Measurements from ENCODE around the gene ZFR.

The ZFR gene

DNA sequence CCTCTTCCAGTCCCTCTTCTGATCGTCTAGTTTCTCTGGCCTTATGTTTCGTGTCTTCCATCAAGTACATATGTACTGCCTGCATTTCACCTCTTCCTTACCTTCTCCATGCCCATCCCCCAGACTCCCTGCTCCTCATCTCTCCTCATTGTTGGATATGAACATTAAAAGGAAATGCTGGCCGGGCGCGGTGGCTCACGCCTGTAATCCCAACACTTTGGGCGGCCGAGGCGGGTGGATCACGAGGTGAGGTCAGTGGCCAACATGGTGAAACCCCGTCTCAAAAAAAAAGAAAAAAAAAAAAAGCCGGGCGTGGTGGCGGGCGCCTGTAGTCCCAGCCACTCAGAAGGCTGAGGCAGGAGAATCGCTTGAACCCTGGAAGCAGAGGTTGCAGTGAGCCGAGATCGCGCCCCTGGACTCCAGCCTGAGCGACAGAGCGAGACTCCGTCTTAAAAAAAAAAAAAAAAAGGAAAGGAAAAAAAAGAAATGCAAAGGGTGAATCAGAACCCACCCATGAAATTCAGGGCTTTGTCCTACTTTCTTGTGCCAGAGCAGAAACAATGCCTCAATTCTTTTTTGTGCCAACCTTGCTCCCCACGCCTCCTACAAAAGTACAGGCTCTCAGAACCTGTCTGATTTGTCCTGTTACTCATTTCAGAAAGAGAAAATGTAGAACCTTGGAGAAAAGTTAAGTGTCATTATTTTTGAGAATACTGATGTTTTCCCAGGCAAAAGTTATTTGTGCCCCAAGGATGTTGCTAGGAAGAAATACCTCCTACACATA, 1.5 kb upstream of the ZFR start:
- Histone ChIP-seq H3K36me3 (no peaks in the 10 kb centered on the region), H3K4me3 (ENCODE audit: low read depth, low read length) (no peak overlapping the region), H3K27me3 (no peaks in the 10 kb centered on the region), H3K9me3 (no peaks in the 10 kb centered on the region), H3K4me1 (no peaks in the 10 kb centered on the region; the same call in 1 of the 2 replicates)
- TF ChIP-seq, protein P1, sequence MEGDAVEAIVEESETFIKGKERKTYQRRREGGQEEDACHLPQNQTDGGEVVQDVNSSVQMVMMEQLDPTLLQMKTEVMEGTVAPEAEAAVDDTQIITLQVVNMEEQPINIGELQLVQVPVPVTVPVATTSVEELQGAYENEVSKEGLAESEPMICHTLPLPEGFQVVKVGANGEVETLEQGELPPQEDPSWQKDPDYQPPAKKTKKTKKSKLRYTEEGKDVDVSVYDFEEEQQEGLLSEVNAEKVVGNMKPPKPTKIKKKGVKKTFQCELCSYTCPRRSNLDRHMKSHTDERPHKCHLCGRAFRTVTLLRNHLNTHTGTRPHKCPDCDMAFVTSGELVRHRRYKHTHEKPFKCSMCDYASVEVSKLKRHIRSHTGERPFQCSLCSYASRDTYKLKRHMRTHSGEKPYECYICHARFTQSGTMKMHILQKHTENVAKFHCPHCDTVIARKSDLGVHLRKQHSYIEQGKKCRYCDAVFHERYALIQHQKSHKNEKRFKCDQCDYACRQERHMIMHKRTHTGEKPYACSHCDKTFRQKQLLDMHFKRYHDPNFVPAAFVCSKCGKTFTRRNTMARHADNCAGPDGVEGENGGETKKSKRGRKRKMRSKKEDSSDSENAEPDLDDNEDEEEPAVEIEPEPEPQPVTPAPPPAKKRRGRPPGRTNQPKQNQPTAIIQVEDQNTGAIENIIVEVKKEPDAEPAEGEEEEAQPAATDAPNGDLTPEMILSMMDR (IDR thresholded peaks at IDR 0.05; ENCODE audit: low read depth, low read length): no peak
- DNase-seq: no peak

DNA sequence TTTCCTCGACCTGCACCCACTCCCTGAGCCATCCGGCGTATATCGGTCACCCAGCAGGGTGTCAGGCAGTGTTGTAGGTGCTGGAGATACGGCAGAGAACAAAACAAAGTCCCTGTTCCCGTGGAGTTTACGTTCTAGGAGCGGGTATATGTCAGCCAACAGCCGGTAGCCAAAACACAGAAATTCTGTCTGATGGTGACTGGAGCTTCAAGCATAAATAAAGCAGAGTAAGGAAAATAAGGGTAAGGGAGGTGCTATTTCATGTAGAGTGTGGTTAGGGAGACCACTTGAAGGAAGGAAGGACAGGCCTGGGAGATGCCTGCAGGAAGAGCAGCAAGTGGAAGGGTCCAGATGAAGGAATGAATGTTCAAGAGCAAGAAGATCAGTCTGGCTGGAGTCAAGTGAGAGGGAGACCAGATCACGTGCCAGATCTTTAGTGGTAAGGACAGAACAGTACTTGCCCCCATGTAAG, 783 bp upstream of the ZFR start:
- TF ChIP-seq, protein P1 (IDR thresholded peaks at IDR 0.05; ENCODE audit: low read depth, low read length): no peak
- H3K9me3 ChIP-seq: no peaks in the 10 kb centered on the region
- DNase-seq: no peak
- no peaks in the 10 kb centered on the region; the same call in 1 of the 2 replicates for H3K4me1 ChIP-seq
- H3K36me3 ChIP-seq: peaks cover under 1% of the 10 kb centered on the region; the same call in 1 of the 2 replicates
- H3K4me3 ChIP-seq (ENCODE audit: low read depth, low read length): peak overlapping the region; percentile 92
- H3K27me3 ChIP-seq: no peaks in the 10 kb centered on the region

GRCh38 chr5:32443541-32444430, 754 bp downstream of the ZFR start:
- TF ChIP-seq, protein P1 (IDR thresholded peaks at IDR 0.05; ENCODE audit: low read depth, low read length): no peak
- Histone ChIP-seq H3K4me1 (no peaks in the 10 kb centered on the region; the same call in 1 of the 2 replicates), H3K27me3 (no peaks in the 10 kb centered on the region), H3K9me3 (no peaks in the 10 kb centered on the region), H3K4me3 (ENCODE audit: low read depth, low read length) (peak overlapping the region; percentile 92), H3K36me3 (peaks cover 10% of the 10 kb centered on the region)
- peak; percentile 59 for DNase-seq

DNA sequence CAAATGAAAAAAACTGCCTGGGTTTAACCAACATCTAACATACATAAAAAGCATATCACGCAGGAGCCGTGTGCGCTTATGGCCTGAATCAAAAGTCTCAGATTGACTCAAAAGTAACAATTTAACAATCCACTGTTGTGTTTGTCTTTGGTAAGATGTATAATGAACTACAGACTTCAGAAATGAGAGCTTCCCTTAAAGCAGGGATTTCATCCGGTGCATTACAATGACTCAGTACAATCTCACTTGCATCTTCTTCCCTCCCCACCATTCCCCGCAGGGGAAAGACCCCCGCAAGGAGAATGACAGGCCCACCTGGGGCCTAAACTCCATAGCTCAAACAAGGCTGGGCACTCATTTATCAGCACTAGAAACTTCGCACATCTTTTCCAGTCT, 1.4 kb downstream of the ZFR start:
- no peaks in the 10 kb centered on the region for H3K9me3 ChIP-seq
- H3K27me3 ChIP-seq: no peaks in the 10 kb centered on the region
- TF ChIP-seq, protein P1 (IDR thresholded peaks at IDR 0.05; ENCODE audit: low read depth, low read length): no peak
- no peak for DNase-seq
- H3K4me1 ChIP-seq: no peaks in the 10 kb centered on the region; the same call in 1 of the 2 replicates
- H3K36me3 ChIP-seq: peaks cover 10% of the 10 kb centered on the region
- peak overlapping the region; percentile 92 for H3K4me3 ChIP-seq (ENCODE audit: low read depth, low read length)

DNA sequence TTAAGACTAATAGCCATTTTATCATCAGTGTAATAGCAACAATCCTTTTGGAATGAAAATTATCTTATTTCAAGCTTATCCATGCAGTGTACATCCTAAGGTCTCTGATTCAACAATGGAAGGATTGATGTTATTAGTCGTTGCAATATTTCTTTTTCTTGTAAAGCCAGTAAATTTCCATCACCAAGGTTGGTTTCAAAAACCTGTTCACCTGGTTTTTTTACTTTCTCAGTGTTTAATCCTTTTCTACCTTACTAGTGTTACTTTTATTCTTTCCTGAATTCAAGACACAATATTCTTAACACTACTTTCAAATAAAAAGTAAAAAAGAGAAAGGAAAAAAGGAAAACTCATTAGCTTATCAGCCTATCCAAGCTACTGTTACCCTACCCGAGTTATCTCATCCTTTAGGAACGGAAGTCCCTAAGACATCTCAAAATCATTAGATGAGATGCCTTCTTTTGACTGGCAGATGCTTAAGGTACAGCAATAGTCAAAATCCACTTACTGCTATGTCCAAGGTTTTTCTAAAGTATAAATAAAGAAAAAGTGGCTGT, 5.4 kb downstream of the ZFR start:
- H3K4me1 ChIP-seq: no peaks in the 10 kb centered on the region; the same call in 1 of the 2 replicates
- TF ChIP-seq, protein P1 (IDR thresholded peaks at IDR 0.05; ENCODE audit: low read depth, low read length): no peak
- no peak for DNase-seq
- H3K36me3 ChIP-seq: peaks cover 14% of the 10 kb centered on the region
- no peaks in the 10 kb centered on the region for H3K27me3 ChIP-seq
- H3K4me3 ChIP-seq (ENCODE audit: low read depth, low read length): no peak overlapping the region
- H3K9me3 ChIP-seq: no peaks in the 10 kb centered on the region

Data from BE2C (cell line).